OCI-LY7 (cell line): Measurements from ENCODE around the gene CRYZ.

Experiments
- EZH2phosphoT487 ChIP-seq: fragments of 200-600 bp; sonication (generic); IDR thresholded peaks from 2 replicates; pipeline ENCODE4 v1.6.1; 2018; ENCODE audit warnings: low read depth, borderline replicate concordance, mild to moderate bottlenecking, mixed run types, antibody characterized with exemption, low read length, moderate library complexity, mixed read lengths
- TF ChIP-seq, protein P1 (sequence below): fragments of 200-600 bp; sonication (generic); conservative IDR thresholded peaks from 2 replicates; pipeline ENCODE4 v1.5.1; 2014; ENCODE audit warnings: mild to moderate bottlenecking, antibody characterized with exemption, low read length, moderate library complexity, mixed read lengths

DNA sequence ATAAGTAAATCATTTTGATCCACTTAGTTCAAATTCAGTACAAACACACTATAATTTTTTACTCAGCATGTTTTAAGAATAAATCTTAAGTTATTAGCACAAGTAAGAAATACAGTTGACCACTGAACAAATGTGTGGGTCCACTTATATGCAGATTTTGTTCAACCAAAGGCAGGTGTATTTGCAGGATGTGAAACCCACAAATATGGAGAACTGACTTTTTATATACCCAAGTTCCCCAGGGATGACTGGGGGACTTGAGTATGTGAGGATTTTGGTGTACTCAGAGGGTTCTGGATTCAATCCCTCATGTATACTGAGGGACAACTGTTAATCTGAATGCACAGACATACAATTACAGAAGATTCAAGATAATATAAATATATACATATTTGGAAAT, 33.5 kb downstream of the CRYZ start:
- TF ChIP-seq, protein P1, sequence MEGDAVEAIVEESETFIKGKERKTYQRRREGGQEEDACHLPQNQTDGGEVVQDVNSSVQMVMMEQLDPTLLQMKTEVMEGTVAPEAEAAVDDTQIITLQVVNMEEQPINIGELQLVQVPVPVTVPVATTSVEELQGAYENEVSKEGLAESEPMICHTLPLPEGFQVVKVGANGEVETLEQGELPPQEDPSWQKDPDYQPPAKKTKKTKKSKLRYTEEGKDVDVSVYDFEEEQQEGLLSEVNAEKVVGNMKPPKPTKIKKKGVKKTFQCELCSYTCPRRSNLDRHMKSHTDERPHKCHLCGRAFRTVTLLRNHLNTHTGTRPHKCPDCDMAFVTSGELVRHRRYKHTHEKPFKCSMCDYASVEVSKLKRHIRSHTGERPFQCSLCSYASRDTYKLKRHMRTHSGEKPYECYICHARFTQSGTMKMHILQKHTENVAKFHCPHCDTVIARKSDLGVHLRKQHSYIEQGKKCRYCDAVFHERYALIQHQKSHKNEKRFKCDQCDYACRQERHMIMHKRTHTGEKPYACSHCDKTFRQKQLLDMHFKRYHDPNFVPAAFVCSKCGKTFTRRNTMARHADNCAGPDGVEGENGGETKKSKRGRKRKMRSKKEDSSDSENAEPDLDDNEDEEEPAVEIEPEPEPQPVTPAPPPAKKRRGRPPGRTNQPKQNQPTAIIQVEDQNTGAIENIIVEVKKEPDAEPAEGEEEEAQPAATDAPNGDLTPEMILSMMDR: no peak
- no peak for TF ChIP-seq EZH2phosphoT487
